HG02938 (cell line): ENCODE results near the gene CACNA2D2.

ENCODE experiments used
- ATAC-seq: cut with Tn5 transposase; IDR thresholded peaks from one replicate; pipeline ENCODE4 v1.9.1; 2021; ENCODE audit warnings: mild to moderate bottlenecking, moderate library complexity; ENCODE audit not compliant: unreplicated experiment

CACNA2D2 gene

DNA sequence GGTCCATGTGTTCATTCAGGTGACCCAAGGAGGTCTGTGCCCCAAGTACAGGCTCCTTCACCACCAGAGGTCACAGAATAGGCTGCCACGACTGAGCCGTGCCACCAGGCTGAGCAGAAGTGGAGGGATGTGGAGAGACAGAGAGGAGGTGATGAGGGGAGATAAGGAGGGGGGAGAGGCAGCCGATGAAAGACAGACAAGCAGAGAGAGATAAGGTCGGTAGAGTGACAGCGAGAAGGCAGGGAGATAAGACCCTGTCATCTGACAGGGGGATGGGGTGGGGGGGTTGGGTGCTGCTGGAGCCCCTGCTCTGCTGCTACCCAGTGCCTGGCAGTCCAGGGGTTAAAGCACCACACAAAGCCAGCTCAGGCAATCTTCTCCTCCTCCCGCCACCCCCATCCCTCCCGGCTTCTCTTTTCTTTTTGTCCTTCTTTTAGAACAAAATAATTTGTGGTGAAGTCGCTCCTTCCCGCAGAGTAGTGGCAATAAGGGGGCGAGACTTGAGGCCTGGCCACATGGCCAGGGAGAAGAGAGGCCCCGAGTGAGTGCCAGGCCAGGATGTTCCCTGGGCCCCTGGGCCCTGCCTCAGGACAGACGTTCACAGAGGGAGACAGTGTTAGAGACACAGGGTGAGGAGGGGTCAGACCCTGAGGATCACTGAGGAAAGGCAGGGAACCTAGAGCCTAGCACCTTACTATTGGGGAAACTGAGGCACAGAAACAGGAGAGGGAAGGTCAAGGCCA, 67.9 kb downstream of the CACNA2D2 start:
- ATAC-seq, result no peak

DNA sequence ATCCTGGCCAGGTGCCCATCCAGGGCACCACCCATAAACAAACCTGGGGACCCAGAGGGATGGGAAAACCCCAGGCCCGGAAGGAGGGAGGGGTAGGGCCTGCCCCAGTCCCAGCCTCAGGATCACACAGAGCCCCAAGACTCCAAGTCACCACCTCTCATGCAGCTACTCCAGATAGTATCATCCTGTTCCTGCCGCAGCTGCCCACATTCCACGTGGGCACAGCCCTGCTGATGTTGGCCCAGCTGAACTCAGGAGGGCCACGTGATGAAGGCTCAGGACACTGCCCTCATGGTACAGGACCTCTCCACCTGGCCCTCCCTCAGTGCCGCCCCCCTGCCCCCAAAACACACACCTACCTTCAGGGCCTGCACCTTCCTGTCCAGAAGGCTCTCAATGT, 69.5 kb downstream of the CACNA2D2 start:
- ATAC-seq, result no peak

DNA sequence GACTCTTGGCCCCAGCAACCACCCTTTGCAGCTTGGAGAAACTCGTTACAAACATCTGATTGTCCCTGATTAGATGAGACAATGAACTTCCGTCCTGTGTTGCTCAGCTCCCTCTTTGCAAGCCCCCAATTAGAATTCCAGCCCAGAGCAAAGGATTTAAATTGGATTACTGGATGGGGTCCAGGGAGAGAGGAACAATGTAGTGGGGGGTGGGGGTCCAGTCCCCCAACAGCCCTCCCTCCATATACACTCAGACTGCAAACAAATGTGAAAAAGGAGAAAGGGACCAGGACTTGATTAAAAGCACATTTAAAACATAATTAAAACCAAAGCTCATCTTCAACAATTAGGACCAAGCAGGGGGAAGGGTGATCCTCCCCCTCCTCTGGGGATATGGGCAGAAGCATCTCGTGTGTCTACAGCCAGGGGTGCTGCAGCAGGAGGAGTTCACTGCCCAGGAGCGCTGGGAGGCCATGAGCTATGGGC, 72.4 kb downstream of the CACNA2D2 start:
- no peak for ATAC-seq

DNA sequence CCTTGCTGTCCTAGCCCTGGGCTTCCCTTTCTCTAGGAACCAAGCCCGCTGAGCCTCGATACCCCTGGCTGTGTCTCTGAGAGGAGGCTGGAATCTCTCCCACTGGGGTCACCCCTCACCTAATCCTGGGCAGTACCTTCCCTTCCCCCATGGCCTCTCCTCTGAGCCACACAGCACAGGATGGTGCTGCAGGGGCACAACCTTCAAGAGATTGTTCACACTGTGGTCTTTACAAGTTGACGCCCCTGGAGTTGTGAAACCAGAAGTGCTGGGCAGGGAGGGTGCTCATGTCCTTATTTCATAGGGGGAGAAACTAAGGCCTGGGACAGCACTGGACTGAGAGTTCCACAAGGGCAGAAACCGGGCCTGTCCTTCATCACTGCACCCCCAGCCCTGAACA, 73.2 kb downstream of the CACNA2D2 start:
- ATAC-seq, result no peak

DNA sequence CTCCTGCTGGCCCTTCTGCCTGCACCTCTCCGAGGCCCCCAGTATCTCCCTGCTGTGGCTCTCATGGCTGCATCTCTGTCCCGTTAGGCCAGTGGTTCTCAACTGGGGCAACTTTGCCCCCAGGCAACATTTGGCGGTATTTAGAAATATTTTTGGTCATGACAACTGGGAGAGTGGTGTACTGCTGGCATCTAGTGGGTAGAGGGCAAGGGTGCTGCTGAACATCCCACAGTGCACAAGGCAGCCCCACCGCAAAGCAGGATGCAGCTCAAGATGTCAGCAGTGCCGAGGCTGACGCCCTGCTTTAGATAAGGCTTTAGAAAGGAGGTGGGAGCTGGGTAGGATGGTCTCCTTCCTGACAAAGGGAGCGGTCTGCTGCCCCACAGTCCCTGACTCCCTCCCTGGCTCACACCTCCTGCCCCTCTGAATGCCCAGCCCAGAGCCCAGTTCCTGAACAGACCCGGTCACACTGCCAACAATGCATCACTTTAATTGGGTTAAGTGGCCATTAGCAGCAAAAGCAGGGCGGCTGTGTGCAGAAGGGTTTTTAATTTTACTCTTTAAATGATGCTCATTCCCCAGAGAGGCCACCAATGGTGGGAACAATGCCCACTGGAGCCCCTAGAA, 75.3 kb downstream of the CACNA2D2 start:
- ATAC-seq, result no peak

DNA sequence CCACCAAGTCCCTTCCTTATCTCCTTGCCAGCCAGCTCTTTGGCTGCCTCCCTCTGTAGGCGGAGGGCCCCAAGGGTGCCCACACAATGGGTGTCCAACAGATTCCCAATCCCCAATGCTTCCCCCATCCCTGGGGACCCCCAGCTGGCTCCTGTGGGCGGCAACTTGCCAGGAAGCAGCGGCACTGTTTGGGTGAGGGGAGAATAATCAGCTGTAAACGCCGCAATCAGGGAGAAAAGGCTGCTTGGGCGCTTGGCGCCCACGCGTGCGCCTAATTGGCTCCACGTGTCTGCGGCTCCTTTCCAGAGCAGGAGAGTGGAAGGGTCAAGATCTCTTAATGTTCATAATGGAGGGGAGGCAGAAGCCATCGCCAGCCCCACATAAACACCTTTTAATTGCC, 76.2 kb downstream of the CACNA2D2 start:
- ATAC-seq, result no peak

DNA sequence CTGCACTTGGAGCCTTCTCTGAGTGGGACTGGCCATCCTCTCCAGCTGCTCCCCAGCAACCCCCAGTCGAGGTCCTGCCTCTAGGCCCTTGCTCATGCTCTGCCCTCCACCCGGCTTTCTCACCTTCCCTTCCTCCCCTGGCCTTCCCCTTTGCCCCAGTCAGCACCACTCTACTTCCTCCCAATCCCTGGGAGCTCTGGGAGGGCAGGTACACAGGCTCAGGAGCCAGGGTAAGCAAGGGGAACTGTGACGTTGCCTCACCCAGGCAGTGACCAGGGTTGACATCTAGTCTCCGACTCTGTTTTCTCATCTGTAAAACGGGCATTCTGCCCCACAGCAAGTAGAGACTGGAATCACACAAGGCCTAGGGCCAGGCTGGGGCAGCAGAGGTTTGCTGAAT, 77.5 kb downstream of the CACNA2D2 start:
- ATAC-seq, result no peak

DNA sequence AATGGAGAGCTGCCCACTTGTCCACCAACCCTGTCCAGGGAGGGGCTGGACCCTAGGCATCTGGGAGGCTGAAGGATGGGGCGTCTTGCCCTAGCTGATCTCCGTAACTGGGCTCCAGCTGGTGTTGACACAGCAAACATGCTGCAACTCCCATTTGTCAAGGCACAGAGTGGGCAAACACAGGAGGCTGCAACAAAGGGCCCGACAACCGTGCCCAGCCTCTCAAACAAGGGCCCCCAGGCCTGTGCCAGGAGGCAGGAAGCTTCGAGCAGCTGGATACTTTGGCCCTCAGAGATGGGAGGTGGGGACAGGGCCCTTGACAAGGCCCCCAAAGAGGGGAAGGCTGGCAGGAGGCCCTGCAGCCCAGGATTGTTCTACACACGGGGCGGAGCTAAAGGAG, 79.9 kb downstream of the CACNA2D2 start:
- ATAC-seq, result no peak

DNA sequence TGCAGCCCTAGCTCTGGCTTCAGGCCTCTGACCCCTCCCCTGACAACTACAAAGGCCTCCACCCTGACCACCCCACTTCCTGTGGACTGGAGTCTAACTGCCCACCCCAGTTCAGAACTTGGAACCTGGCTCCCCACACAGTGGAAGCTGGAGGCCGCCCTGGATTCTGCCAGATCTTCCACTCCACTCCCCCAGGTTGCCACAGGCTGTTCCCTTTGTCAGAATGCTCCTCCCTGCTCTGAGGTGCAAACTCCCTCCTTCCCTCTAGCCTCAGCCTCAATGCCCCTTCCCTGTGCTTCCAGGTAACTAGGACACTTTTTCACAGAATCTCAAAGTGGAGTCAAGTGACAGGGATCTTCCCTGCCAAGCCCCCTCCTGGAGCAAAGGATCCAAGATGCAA, 81.3 kb downstream of the CACNA2D2 start:
- ATAC-seq, result no peak

DNA sequence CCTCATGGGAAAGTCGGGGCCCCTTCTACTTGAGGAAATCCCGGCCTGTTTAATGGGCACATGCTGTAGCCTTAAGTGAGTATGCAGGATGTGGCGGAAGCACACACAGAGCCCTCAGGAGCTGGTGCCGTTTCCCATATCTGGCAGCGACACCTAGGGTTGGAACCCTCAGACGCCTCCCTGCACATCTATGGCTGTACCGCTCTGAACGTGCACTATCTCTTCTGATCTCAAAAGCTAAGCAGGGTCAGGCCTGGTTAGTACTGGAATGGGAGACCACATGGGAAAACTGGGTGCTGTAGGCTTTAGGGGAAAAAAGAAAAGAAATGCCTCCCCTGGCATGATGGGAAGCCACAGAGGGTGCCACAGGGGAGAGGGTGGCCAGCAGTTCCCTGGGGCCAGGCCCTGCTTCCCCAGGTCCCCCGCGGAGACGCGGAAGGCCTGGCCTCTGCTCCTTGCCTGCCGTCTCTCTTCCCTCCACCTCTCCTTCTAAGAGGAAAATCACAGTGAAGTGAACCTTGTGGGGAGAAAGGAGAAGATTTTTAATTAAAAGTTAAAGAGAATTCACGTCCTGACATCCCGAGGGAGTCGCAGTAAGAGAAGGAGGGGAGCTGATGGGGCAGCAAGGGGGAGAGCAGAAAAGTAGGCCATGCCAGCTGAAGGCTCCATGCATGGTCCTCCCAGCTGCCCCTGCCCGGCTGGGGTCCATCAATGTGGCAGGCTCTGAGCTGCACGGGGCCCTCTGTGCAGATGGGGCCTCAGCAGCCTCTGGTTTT, 83.7 kb downstream of the CACNA2D2 start:
- ATAC-seq, result no peak

DNA sequence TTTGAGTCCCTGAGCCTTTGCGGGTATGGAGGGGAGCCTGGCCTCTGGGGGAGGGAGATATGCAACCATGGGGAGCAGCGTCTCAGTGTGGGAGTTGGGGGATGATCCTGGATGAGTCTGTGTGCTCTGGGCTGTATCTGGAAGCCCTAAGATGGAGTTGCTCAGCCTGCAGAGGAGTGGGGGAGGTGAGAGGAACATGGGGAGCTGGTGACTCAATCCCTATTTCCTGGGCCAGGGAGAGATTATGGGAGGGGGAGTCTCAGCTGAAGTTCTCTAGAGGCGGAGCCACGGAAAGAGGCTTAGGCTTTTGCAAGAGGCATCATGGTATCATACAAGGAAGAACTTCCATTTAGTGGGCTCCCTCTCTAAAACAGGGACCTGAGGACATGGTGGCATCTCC, 84.6 kb downstream of the CACNA2D2 start:
- no peak for ATAC-seq

DNA sequence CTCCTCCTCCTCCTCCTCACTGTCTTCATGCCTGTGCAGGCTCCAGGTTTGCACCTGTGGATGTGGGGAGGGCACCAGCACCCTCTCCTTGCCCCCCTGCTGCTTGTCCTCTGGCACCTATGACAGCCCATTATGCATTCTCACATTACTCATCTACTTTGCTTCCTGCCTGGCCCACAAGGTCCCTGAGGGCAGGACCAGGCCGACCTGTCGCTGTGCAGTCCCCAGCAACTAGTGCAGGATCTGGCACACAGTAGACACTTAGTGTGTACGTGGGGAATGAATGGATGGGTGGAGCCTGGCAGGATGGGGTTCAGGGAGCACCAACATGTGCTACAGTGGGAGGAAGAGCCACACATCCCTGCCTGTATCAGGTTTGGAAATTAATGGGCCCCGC, 85.8 kb downstream of the CACNA2D2 start:
- ATAC-seq, result no peak

DNA sequence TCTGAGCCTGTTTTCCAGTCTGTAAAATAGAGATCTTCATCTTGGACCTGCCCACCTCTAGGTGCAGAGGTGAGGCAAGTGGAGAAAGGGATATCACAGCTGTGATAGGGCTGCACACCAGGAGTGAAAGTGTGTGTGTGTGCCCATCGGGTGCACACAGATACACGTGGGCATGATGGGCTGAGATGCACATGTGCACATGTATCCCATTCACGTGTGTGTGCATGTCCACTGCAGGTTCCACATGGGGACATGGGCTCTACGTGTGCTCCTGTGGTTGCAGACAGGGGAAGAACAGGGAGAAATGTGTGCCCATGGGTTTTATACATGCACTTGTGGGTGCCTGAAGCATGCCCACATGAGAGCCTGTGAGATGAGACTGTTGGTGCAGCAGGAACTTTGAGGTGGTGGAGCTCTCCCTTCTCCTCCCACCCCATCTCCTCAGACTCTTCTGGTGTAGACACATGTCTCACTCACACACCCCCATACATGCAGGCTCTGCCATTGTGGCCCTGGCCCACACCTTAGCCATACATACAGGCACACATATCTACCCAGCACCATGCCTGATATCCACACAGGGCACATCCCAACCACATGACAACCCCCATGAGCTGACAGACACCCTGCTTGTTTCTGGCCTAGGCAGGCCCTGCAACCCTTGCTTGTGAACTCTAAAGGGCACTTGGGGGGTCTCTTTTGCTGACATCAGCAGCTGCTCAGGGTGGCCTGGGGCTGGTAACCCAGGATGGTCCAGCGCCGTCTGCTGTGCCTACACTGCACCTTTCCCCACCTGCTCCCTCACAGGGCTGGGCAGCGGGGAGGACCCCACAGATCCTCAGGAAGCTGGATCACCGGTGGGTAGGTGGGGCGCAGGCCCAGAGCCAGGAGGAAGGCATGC, 86.4 kb downstream of the CACNA2D2 start:
- no peak for ATAC-seq

DNA sequence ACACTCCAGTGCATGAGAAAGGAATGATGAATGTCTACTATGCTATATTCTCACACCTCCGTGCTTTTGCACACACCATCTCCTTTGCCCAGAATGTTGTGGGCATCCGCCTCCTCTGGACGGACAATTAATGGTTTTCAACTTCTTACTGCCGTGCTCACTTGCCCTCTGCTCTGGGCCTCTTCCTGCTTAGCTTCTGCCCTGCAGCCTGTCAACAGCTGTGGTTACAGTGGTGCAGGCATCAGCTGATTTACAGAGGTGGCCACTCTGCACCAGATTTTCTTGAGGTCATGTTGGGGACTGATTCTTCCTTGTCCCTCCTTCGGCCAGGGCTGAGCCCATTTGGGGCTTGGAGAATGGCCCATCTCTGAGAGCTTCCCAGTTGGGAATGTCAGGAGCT, 87.6 kb downstream of the CACNA2D2 start:
- no peak for ATAC-seq

DNA sequence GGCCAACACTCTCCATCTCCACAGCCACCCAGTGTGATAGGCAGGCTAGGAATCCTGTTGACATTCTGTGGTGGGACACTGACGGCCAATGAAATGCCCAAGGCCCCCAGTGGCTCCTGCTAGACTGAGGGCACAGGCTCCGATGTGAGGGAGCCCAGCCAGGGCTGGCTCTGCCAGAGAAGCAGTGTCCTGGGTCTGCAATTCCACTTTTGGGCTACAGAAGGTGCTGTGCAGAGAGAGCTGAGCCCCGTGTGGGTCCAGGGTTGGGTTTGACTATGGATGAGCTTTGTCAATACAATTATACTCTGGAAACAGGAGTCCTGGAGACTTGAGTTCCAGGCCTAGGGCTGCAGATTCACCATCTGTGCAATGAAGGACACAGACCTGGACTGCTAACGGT, 88.4 kb downstream of the CACNA2D2 start:
- ATAC-seq, result no peak

DNA sequence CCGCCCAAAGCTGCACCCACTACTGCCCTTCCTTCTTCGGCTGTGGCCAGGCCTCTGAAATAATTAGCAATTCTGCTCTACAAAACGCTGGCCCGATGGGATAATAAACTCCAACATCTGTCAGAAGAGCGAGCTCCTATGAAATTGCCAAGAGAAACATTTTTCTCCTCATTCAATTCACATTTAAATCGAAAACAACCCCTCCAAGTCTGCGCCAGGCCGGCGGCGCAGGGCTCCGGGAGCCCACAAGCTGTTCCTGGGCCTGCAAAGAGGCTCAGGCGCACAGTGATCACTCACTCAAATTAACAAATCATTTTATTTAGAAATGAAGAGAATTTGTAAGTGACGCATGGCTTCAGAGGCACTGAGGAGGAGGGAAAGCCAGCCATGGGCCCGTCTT, 88.8 kb downstream of the CACNA2D2 start:
- no peak for ATAC-seq

DNA sequence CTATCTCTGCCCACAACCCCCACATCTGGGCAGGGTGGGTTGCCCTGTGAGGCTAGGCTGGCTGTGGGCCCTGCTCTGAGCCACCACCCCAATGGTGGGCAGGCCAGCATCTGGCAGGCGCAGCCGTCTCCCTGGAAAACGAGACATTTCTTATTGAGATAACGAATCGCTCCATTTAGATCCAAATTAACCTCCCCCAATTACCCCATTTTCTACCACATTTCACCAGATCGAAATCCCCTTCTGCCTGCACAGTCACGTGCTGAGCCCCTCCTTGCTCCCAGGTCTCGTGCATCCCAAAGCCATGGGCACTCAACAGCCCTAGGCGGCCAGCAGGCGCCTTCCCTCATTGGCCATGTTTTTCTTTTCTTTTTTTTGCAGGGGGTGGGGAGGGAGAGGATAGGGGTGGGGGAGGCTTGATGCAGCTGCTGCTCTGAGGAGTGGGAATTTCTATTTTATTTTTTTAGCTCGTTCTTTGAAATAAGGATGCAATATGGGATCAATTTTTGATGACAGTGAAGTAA, 91.1 kb downstream of the CACNA2D2 start:
- no peak for ATAC-seq

DNA sequence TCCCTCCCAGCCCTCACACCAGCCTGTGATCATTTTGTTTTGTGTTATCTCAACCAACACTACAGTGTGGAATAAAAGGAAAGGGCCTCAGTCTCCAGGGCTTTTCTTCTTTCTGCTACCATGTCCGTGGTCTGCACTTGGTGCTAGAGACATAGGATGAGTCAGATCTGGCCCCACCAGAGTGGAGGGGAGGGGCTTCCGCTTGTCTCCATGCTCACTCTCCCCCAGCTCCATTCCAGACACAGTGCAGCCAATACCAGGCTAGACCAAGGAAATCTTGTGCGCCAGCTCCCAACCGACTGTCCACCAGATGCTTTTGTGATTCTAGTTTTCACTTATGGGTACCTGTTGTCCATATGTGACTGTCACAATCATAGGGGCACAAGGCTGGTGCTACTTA, 92.2 kb downstream of the CACNA2D2 start:
- ATAC-seq, result no peak

DNA sequence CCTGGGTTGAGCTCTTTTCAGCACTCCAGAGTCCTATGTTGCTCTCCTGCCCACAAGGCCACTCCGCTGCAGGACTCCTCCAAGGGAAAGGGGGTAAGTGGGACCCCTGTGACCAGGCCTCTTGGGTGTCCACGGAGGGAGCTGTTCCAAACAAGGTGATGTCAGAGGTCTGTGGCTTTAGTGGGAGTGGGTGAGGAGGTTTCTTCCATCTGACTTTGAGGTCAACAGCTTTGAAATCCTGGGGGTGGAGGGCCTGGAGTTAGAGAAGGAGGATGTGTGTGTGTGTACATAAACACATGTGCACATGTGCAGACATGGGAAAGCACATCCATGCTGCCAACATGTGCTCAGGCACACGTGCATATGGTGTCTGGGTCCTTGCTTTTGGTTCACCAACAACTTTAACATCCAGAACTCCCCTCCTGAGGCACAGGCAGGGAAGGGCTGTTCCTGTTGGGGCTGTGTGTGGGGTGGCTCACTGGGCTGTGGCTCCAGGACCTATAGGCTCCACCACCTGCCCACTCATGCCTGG, 92.8 kb downstream of the CACNA2D2 start:
- ATAC-seq, result no peak

DNA sequence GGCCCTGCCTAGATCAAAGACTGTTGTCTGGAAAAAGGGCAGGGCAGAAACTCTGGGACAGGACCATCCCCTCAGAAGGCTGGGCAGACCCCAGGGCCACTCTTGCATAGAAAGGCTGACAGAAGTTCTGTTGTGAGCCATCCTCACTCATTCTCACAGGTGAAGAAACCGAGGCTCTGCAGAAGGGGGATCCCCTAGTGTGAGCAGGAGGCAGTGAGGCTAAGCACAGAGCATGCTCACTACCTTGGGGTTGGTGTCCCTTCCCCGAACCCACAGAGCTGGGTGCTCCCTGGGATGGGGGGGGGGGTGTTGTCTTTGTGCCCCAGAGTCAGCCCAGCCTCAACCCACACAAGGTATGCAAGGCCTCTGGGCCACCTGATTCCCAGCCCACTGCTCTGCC, 93.2 kb downstream of the CACNA2D2 start:
- no peak for ATAC-seq
